HG03460 (cell line): ENCODE results near the gene MTHFSD.

ENCODE experiments used
- ATAC-seq: cut with Tn5 transposase; IDR thresholded peaks from one replicate; pipeline ENCODE4 v1.9.1; 2021; ENCODE audit not compliant: unreplicated experiment

The MTHFSD gene

DNA sequence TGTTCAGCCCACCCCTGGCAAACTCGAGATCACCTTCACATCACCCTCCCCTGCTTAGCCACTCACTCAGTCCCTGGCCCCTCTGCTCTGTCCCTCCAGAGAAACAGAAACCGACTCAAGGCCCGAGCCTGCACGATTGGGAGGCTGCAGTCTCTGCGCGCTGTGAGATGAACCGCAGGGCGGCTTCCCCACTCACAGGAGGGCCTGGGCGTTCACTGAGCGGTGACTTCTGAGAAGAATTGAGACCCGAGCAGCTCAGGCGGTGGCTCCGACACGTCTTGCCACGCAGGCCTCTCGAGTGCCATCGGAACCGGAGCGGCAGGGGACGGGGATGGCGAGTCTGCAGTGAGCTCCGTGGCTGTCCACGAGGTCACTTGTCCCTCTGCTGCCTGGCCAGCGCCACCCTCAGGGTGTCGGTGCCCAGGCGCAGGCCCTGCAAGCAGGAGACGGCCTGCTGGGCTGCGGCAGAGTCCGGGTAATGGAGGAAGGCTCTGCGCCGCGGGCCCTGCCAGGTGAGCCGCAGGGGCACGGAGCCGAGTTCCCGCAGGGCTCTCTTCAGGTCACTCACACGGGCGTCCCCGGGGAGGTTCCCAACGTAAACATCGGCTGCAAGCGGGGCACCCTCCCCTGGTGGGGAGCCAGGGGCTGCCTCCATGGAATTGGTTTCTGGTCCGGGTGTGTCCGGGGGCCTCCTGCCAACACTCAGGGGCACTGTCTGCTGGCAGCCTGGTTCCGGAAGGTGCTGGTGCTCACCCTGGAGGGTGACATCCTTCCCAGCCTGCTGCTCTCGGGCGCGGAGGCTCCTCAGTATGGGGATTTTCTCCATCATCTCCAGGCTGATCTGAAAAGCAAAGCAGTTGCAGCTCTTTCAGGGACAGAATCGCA, 23.2 kb downstream of the MTHFSD start:
- ATAC-seq, result no peak

DNA sequence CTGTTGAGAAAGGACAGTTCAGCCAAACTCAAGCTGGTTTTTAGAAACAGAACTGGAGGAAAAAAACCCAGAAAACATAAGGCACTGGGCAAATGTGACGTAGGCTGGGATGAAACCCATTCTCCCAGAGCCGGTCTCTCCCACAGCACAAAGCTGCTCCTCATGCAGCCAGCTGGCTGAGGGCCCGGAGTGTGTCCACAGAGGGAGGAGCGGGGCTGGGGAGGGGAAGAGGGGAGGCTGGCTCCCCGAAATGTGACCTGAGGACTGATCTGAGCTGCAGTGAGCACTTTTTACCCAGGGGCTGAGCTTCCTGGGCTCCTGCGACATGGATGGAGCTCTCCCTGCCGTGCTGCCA, 23.9 kb downstream of the MTHFSD start:
- no peak for ATAC-seq

DNA sequence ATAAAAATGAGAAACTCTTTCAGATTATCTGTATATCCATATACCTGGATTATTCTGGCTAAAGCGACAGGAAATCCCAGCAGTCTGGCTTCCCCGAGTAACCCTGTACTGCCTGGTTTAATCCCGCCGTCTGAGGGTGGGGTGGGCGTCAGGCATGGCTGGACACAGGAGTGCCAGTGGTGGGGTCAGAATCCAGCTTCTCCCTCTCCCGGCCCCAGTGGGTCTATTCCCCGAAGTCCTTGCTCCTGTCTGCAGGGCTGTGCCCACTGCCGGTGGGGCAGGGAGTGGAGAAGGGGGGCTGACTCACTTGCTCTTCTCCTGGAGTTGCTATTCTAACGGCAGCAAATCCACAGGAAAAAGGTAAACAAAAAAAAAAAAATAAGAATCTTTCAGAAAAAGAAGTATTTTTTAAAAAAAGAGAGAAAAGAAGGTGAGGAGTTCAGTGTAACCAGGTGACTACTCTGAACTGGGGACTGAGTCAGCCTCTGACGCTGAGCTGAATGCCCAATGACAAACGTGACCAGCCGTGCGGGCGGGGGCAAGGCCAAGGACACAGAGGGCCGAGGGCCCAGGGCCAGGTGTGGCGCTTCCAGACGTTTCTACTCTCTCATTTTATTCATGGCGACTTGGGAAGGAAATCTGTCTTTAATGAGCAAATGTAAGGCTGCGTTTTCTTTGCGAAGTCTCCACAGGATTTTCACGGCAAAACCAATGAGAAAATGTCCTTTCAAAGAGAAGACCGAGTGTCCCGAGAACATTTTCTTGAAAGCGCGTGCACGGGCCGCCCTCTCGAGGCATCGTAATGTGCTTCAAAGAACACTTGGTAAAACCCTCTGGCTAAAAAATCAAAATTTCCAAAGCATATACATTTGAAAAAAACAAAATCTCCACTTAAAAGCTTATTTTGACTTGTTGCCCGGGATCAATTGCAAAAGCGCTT, 24.5 kb downstream of the MTHFSD start:
- ATAC-seq, result no peak

DNA sequence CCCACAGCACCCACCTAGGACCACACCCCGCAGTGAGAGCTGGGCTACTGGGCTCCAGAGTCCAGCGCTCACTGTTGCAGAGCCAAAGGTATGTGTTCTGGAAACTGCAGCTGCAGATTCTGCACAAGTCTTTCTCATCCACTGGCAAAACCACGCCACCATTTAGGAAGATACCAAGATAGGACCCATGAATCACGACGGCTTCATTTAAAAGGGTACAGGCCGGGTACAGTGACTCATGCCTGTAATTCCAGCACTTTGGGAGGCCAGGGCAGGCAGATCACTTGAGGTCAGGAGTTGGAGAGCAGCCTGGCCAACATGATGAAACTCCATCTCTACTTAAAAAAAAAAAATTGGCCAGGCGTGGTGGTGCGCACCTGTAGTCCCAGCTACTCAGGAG, 25.9 kb downstream of the MTHFSD start:
- no peak for ATAC-seq

GRCh38 chr16:86528061-86528929, 26.7 kb downstream of the MTHFSD start:
- ATAC-seq, result no peak

- ATAC-seq, result no peak
Observed at GRCh38 chr16:86527366-86527765, 27.7 kb downstream of the MTHFSD start.

DNA sequence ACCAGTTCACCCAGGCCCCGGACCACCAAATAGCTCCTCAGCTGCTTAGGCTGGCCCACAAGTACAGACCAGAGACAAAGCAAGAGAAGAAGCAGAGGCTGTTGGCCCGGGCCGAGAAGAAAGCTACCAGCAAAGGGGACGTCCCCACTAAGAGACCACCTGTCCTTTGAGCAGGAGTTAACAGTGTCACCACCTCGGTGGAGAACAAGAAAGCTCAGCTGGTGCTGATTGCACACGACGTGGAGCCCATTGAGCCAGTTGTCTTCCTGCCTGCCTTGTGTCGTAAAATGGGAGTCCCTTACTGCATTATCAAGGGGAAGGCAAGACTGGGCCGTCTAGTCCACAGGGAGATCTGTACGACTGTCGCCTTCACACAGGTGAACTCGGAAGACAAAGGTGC, 29.3 kb downstream of the MTHFSD start:
- ATAC-seq, result no peak

DNA sequence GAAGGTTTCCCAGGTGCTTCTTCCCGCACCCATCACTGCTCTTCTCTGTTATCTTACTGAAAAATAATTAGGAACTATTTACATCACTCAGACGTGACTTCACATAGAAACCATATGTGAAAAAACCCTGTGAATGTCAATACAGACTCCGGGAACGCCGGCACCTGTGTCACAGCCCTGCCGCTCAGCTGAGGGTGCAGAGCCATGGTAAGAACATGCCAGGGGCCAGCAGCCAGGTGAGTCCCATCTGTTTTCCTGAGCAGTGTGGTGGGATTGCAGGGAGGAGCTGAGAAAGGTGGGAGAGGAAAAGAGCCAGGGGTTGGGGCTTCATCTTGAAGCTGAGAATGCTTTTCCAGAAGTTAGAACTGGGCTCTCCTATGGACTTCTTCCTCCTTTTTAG, 31.0 kb downstream of the MTHFSD start:
- ATAC-seq, result no peak

GRCh38 chr16:86523166-86523740, 31.8 kb downstream of the MTHFSD start:
- no peak for ATAC-seq

GRCh38 chr16:86522634-86523033, 32.4 kb downstream of the MTHFSD start:
- ATAC-seq, result no peak

GRCh38 chr16:86521236-86522197, 33.5 kb downstream of the MTHFSD start:
- no peak for ATAC-seq

DNA sequence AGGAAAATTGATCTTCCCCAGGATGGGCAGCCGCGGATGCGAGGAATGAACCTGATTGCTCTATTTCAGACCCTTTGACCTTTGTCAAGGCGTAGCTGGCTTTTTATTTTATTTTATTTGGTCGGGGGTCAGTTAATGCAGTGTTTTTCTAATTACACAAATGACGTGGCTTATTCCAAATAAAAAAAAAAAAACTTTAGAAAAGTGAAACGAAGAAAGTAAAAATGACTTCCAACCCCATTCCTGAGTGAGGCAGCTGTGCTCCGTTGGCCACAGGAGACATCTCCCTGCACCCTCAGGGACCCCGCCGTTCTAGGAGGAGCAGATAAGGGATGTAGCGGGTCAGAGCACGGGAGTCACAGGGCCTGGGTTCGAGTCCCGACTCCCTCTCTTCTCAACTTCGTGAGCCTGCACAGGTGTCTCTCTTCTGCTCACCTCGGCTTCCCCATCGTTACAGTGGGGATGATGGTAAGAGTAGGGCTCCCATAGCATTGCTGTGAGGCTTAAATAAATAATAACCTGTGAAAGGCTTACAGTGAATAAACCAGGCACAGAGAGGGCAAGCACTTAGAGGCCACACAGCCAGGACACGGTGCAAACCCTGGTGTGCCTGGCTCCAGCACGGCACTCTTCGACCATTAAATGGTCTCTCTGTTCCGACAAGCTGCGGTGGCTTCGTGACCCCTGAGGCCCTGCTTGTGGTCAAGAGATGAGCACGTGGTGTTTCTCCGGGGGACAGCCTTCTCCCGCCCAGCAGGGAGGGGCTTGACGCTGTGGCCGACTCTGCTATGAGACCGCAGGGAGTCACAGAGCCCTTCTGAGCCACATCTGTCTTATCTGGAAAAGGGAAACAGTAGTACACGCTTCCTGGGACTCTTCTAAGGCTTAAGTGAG, 34.5 kb downstream of the MTHFSD start:
- ATAC-seq, result no peak

DNA sequence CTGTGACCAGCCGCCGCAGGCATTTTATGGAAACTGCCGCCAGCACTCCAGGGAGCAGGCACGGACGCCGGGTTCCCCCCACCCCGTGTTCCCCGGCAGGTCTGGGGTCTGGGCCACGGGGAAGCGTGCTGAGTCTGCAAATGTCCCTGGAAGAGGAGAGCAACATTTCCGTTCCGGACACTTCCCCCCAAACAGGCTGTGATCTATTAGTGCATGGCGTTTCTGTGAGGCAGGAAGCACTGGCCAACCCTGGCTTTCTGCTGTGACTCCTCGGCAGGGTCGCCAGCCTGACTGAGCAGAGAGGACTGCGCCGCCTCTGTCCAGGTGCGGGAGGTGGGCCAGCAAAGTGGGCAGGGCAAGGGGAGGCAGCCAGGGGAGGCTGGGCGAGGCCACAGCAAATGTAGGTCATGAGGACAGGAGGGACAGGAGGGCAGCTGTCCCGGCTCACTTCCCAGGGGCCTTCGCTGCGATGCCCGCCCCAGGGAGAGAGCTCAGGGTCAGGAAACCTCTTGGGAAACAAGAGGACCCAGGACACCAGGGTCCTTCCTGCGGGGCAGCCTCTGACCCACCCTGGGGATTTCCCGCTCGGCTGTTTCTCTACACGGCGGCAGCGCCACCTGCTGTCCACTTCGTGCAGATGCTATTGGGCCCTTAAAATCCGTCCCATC, 35.3 kb downstream of the MTHFSD start:
- ATAC-seq, result no peak

- no peak for ATAC-seq
Observed at GRCh38 chr16:86519007-86519648, 35.9 kb downstream of the MTHFSD start.

DNA sequence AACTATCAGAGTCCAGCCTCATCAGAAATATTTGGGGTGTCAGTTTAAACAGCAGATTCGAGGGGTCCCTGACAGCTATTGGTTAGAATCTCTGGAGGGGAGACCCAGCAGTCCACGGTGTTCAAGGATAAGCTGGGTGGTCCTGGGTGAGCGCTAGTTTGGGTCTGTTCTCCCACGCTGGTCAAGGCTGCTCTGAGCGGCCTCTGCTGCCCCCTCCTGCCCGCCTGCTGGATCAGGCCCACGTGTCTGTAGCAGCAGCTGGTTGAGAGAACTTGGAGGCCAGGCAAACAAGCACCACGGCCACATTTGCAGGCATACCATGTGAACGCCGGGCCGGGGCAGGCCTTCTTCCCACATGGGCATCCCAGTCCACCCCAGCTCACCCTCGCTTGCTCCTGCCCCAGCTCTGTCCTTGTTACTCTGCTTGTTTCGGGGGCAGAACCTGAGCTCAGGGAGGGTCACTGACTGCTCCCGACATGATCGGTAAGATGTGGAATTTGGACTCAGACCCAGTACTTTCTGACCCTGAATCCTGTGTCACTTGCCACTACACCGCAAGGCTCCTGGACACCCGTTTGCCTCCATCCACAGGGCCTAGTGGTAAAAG, 37.3 kb downstream of the MTHFSD start:
- no peak for ATAC-seq

- no peak for ATAC-seq
Observed at GRCh38 chr16:86517033-86517432, 38.0 kb downstream of the MTHFSD start.

DNA sequence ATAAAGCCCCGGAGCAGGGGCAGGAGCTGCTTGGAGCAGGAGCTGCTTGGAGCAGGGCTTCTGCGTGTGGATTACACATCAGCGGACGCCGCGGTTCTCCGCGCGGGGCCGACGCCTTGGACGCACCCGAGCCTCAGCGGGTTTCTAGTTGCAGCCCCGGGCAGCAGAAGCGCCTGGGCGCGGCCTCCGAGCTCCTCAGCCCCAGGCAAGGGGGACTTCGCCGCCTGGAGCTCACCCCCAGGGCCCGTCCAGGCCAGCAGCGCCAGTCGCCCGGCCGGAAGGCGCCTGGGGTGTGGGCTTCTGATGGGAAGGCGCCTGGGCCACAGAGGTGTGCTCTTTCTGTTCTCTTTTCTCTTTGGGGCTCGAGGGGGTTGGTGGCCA, 38.4 kb downstream of the MTHFSD start:
- no peak for ATAC-seq
